Measurements from ENCODE around the gene TBCCD1.

Gene TBCCD1

GRCh38 chr3:186567072-186567921 lies at the start of gene TBCCD1:
TBCCD1 (minus strand) TSS chr3:186567339; CDS start chr3:186564329, 3,010 bp downstream.
- H3K4me3 ChIP-seq (ENCODE audit: low read length) = peak within 1 kb of the TSS; percentile 97
- TF ChIP-seq ZNF274 (IDR thresholded peaks at IDR 0.05; ENCODE audit: low read depth, low read length) = no peak

GRCh38 chr3:186616299-186616617 lies 49.1 kb upstream of the TBCCD1 start:
- TF ChIP-seq ZNF274 (IDR thresholded peaks at IDR 0.05; ENCODE audit: low read depth, low read length) = no peak
- no peak overlapping the region for H3K4me3 ChIP-seq (ENCODE audit: low read length)

- no peak overlapping the region for H3K4me3 ChIP-seq (ENCODE audit: low read length)
- no peak for TF ChIP-seq ZNF274 (IDR thresholded peaks at IDR 0.05; ENCODE audit: low read depth, low read length)
These were observed 47.7 kb upstream of the TBCCD1 start for GRCh38 chr3:186614597-186615483.

GRCh38 chr3:186614266-186614596 lies 47.1 kb upstream of the TBCCD1 start:
- H3K4me3 ChIP-seq (ENCODE audit: low read length) = no peak overlapping the region
- TF ChIP-seq ZNF274 (IDR thresholded peaks at IDR 0.05; ENCODE audit: low read depth, low read length) = no peak

GRCh38 chr3:186613637-186614265 lies 46.6 kb upstream of the TBCCD1 start:
- H3K4me3 ChIP-seq (ENCODE audit: low read length) = no peak overlapping the region
- TF ChIP-seq ZNF274 (IDR thresholded peaks at IDR 0.05; ENCODE audit: low read depth, low read length) = no peak

GRCh38 chr3:186612721-186613636 lies 45.8 kb upstream of the TBCCD1 start, which contains the start of gene AHSG:
AHSG (plus strand) TSS chr3:186613060; CDS start chr3:186613142, 82 bp downstream.
- H3K4me3 ChIP-seq (ENCODE audit: low read length) = no peak within 1 kb of the TSS
- TF ChIP-seq ZNF274 (IDR thresholded peaks at IDR 0.05; ENCODE audit: low read depth, low read length) = no peak

- no peak for TF ChIP-seq ZNF274 (IDR thresholded peaks at IDR 0.05; ENCODE audit: low read depth, low read length)
- H3K4me3 ChIP-seq (ENCODE audit: low read length) = no peak overlapping the region
These were observed 44.9 kb upstream of the TBCCD1 start for GRCh38 chr3:186612065-186612464.

- H3K4me3 ChIP-seq (ENCODE audit: low read length) = no peak overlapping the region
- no peak for TF ChIP-seq ZNF274 (IDR thresholded peaks at IDR 0.05; ENCODE audit: low read depth, low read length)
These were observed 42.2 kb upstream of the TBCCD1 start for GRCh38 chr3:186609247-186609868.

GRCh38 chr3:186608624-186609215 lies 41.6 kb upstream of the TBCCD1 start:
- no peak for TF ChIP-seq ZNF274 (IDR thresholded peaks at IDR 0.05; ENCODE audit: low read depth, low read length)
- no peak overlapping the region for H3K4me3 ChIP-seq (ENCODE audit: low read length)

GRCh38 chr3:186605561-186606545 lies 38.7 kb upstream of the TBCCD1 start:
- TF ChIP-seq ZNF274 (IDR thresholded peaks at IDR 0.05; ENCODE audit: low read depth, low read length) = no peak
- H3K4me3 ChIP-seq (ENCODE audit: low read length) = no peak overlapping the region

- no peak overlapping the region for H3K4me3 ChIP-seq (ENCODE audit: low read length)
- TF ChIP-seq ZNF274 (IDR thresholded peaks at IDR 0.05; ENCODE audit: low read depth, low read length) = no peak
These were observed 37.9 kb upstream of the TBCCD1 start for GRCh38 chr3:186605078-186605477.

GRCh38 chr3:186603159-186603558 lies 36.0 kb upstream of the TBCCD1 start:
- TF ChIP-seq ZNF274 (IDR thresholded peaks at IDR 0.05; ENCODE audit: low read depth, low read length) = no peak

More at GRCh38 chr3:186603159-186603558, 36.0 kb upstream of the TBCCD1 start:
- no peak overlapping the region for H3K4me3 ChIP-seq (ENCODE audit: low read length)
